GM21576 (cell line): ENCODE results near the gene SNAP25.

ENCODE experiments used
- ATAC-seq: cut with Tn5 transposase; IDR thresholded peaks from one replicate; pipeline ENCODE4 v1.9.1; 2021; ENCODE audit warnings: mild to moderate bottlenecking, moderate library complexity; ENCODE audit not compliant: unreplicated experiment

SNAP25 gene

GRCh38 chr20:10218536-10219451, at the start of gene SNAP25:
SNAP25 (plus strand) TSS chr20:10218830; CDS start chr20:10275492, 56,662 bp downstream.
- no peak for ATAC-seq

GRCh38 chr20:10169752-10170151, 48.9 kb upstream of the SNAP25 start:
- no peak for ATAC-seq

GRCh38 chr20:10170261-10170660, 48.4 kb upstream of the SNAP25 start:
- no peak for ATAC-seq

GRCh38 chr20:10171864-10172751, 46.5 kb upstream of the SNAP25 start:
- ATAC-seq, result no peak

GRCh38 chr20:10172998-10173655, 45.5 kb upstream of the SNAP25 start:
- no peak for ATAC-seq

- ATAC-seq, result no peak
Observed at GRCh38 chr20:10174400-10174799, 44.2 kb upstream of the SNAP25 start.

GRCh38 chr20:10177326-10177725, 41.3 kb upstream of the SNAP25 start:
- no peak for ATAC-seq

GRCh38 chr20:10178091-10178490, 40.5 kb upstream of the SNAP25 start:
- no peak for ATAC-seq

- ATAC-seq, result no peak
Observed at GRCh38 chr20:10178727-10179313, 39.8 kb upstream of the SNAP25 start.

GRCh38 chr20:10179574-10180298, 38.9 kb upstream of the SNAP25 start:
- no peak for ATAC-seq

GRCh38 chr20:10180651-10181235, 37.9 kb upstream of the SNAP25 start:
- ATAC-seq, result no peak

- ATAC-seq, result no peak
Observed at GRCh38 chr20:10185741-10186558, 32.7 kb upstream of the SNAP25 start.

GRCh38 chr20:10190456-10190855, 28.2 kb upstream of the SNAP25 start:
- ATAC-seq, result no peak

GRCh38 chr20:10192171-10192570, 26.5 kb upstream of the SNAP25 start:
- ATAC-seq, result no peak

- no peak for ATAC-seq
Observed at GRCh38 chr20:10194166-10194565, 24.5 kb upstream of the SNAP25 start.

- no peak for ATAC-seq
Observed at GRCh38 chr20:10200330-10200729, 18.3 kb upstream of the SNAP25 start.

GRCh38 chr20:10201321-10201870, 17.2 kb upstream of the SNAP25 start:
- no peak for ATAC-seq

- no peak for ATAC-seq
Observed at GRCh38 chr20:10209091-10209490, 9.5 kb upstream of the SNAP25 start.

GRCh38 chr20:10213526-10213925, 5.1 kb upstream of the SNAP25 start:
- no peak for ATAC-seq
